Ureter (tissue), 1 donor: ENCODE data around the gene TPCN1. TPM values are rescaled to one million over a fixed set of nuclear protein-coding genes. Genes with fewer than 3 reads are reported as not detected.

Experiments used
- DNase-seq: peaks from one replicate; pipeline ENCODE4 v3.0.0-alpha.2; 2020; ENCODE audit warnings: low spot score
- total RNA-seq: library from RNA; stranded (reverse); gene quantifications from one replicate; pipeline ENCODE4 v1.2.4, GENCODE V29; 2023
- donor health status: DM: yes; HTN: yes; CAD: no.

Gene TPCN1
- 133 TPM for total RNA-seq

DNA sequence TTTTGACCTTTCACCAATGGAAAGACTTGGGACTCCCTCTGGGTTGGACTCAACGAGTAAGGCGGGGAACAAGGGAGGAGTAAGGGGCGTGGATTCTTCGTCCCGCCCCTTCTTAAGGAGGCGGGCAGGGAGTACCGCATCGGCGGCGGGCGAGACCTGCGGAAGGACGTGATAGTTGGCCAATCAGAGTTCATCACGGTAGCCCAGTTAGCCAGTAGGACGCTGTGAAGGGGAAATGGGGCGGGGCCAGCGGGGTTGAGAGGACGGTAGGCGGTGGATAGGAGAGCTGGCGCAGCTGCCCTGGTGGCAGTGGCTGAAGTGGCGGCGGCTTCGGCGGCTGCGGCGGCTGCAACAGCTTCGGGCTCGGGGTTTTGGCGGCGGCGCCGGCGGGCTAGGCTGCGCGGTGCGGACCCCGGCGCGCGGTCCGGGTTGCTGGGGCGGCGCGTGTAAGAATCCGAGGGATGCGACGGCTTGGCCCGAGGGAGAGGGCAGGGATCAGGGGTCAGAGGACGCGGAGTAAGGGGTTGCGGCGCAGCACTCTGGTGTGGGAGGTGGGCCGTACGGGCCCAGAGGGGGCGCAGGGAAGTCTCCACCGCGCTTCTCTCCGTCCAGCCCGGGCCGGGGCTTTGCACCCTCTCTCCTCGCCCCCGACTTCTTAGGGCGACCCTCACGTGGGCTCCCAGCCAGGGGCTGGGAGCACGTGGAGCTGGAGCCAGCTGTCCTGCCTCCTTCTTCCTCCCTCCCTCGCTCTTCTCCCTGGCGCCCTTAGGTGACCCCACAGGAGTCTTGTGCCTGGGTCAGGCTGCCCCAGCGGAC, at the start of gene TPCN1:
TSS of gene TPCN1 (plus strand) at position 284 of the 816 bp plus-strand sequence. CDS start 5,389 bp downstream, outside the sequence.
- DNase-seq: peak; percentile 100

DNA sequence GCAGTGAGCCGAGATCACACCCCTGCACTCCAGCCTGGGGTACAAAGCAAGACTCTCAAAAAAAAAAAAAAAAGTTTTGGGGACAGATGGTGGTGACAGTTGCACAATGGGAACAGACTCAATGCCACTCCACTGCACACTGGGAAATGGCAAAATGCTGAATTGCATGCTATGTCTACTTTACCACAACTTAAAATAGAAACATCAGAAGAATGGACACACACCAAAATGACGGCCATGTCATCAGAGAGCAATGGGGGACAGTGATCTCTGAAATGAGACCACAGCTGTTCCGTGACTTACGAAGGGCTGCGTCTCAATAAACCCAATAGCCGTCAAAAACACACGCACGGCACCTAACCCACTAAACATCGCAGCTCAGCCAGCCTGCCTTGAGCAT, 49.7 kb upstream of the TPCN1 start:
- DNase-seq: no peak

DNA sequence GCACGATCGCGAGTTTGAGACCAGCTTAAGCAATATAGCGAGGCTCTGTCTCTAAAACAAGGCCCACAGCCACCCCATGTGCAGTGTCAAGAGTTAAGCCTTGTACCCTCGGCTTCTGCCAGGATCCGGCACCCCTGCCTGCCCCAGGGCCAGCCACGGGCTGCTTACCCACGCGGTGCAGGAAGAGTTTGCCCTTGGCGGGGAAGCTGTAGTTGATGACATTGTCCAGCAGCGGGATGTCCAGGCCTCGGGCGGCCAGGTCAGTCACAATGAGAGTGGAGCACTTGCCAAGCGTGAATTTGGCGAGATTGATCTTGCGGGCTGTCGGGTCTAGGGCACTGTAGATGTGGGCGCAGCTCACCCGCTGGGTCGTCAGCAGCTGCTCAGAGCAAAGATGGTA, 49.1 kb upstream of the TPCN1 start:
- no peak for DNase-seq

DNA sequence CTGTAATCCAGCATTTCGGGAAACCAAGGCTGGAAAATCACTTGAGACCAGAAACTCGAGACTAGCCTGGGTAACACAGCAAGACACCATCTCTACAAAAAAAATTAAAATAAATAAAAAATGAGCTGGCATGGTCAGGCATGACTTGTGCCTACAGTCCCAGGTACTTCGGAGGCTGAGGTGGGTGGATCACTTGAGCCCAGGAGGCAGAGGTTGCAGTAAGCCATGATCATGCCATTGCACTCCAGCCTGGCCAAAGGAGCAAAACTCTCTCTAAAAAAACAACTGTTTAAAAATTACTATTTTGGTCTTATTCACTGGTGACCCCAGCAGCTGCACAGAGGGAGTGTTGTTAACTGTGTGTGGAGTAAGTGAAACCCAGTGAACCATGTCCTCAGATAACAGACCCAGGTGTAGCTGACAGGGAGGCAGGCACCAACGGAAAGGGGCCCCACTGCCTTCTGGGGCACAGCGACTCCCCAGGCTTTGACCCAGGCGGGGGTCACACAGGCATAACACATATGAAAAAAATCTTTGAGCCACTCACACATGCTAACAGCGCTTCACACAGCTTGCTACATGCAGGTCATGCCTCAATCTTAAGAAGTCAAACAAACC, 48.1 kb upstream of the TPCN1 start:
- no peak for DNase-seq

DNA sequence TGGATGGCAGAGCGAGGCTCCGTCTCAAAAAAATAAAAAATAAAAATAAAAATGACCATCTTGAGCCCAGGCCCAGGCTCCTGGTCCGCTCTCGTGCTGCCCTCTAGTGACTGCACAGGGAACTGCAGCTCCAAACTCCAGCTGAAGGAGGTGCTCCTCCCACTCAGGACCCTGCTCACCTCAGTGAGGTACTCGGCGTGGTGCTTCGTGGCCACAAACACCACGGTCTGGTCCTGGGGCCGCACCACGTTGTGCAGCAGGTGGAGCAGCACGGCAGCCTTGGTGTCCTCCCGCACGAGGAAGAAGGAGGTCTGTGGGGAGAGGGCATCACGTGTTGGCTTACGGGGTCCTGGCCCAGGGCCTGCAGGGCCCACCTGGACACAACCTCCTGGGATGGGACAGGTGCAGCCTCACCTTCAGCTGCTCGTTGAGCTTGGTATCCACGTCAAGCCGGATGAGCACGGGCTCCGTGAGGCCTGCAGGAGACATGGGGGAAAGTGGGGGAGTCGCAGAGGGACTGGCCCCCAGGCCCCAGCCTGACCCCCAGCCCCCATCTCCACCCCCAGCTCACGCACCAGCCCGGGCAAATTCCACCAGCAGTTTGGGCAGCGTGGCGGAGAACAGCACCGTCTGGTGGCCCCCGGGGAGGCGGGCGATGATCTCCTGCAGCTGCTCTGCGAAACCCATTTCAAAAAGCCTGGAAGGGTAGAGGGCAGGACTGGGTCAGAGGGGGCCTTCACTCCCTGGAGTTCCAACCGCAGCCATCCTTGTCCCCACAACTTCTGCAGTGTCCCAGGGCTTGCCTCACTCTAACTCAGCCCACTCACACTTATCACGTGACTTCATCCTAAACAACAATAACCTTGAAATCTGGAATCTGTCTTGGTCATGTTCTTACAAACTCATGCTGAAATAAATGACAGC, 46.5 kb upstream of the TPCN1 start:
- peak; percentile 71 for DNase-seq

DNA sequence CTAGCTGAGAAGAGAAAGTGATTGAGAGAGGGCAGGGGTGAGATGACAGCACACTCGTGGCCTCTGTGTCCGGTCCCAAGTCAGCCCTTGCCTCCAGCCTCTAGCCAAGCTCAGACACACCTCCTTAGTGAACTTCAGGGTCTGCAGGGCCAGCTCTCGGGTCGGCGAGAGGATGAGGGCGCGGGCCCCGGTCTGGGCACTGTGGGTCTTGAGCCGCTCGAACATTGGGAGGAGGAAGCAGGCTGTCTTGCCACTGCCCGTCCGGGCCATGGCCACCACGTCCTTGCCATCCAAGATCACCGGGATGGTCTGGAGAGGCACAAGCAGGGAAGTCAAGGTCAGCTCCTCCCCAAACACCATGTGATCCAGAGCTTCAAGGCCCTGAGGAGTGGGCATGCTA, 42.2 kb upstream of the TPCN1 start:
- DNase-seq: no peak

DNA sequence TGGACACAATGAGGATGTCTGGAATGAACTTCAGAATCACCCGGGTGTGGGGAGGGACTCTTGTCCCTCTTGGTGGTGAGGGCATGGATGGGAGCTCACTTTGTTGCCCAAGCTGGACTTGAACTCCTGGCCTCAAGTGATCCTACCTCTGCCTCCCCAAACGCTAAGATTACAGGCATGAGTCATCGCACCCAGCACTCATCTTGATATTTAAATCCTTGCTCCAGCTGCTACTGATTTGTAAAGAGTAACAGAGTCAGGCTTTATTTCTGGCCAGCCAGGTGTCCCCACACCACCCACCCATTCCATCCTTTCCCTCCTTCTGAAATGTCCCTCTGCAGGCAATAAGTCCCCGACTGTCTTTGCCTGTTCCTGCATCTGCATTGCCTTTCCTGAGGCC, 40.9 kb upstream of the TPCN1 start:
- no peak for DNase-seq

DNA sequence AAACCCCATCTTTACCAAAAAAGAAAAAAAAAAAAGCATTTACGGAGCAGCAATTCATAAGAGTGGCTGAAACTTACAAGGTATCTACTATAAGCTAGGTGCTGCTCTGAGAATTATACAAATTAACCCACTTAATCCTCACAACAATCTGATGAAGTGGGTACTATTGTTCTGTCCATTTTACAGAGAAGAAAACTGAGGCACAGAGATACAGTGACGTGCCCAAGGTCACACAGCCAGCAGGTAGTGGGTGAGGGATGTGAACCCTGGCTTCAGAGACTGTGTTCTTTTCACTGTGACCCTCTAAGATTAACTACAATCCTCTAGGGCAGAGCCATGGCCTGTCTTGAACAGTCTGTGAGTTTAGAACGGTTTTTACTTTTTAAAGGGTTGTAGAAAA, 39.3 kb upstream of the TPCN1 start:
- DNase-seq: no peak

DNA sequence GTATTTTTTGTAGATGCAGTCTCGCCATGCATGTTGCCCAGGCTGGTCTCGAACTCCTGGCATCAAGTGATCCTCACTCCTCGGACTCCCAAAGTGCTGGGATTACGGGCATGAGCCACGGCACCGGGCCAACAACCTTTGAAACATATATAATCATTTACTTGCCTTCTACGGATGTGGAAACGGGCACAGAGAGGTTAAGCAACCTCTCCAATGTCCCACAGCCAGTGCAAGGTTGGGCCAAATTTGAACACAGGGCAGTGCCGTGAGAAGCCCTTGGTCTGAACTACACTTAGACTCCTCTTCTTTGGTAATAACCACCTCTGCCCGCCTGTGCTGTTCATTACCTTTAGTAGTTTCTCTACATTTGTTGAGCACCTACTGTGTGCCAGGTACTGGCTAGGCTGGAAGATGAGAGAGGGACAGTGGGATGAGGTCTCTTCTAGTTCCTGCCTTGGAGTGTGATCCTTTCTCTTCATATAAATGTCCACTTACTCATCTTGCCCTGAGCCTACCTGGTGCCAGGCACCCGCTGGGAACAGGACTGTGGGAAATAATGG, 38.2 kb upstream of the TPCN1 start:
- no peak for DNase-seq

DNA sequence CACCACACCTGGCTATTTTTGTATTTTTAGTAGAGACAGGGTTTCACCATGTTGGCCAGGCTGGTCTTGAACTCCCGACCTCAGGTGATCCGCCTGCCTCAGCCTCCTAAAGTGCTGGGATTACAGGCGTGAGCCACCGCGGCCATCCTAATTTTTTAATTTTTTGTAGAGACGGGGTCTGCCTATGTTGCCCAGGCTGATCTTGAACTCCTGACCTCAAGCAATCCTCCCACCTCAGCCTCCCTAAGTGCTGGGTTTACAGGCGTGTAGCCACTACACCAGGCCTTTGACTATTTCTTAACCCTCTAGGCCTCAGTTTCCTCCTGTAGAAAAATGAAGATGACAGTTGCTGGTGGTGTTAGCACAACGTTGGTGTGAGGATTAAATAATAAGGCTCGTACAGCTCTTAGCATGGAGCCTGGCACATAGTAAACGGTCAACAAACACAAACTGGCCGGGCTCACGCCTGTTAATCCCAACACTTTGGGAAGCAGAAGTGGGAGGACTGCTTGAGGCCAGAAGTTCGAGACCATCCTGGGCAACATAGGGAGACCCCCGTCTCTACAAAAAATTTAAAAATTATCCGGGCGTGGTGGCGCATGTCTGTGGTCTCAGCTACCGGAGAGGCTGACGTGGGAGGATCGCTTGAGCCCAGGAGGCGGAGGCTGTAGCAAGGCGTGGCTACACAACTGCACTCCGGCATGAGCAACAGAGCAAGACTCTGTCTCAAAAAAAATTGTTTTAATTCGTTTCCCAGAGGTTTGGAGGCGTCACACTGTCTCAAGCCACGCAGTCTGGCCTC, 37.0 kb upstream of the TPCN1 start:
- no peak for DNase-seq

DNA sequence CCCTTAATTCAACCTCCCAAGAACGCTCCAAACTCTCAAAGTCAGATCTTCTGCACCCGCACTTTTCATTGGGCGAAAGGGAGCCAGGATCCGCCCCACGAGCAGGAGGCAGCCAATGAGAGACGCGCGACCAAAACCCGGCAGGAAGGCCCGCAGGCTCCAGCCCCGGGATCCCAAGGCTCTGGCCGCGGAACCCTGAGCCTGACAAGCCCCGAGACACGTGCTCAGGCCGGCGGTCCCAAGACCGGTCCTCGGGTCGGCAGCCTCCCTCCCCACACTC, 36.4 kb upstream of the TPCN1 start:
- peak; percentile 91 for DNase-seq

DNA sequence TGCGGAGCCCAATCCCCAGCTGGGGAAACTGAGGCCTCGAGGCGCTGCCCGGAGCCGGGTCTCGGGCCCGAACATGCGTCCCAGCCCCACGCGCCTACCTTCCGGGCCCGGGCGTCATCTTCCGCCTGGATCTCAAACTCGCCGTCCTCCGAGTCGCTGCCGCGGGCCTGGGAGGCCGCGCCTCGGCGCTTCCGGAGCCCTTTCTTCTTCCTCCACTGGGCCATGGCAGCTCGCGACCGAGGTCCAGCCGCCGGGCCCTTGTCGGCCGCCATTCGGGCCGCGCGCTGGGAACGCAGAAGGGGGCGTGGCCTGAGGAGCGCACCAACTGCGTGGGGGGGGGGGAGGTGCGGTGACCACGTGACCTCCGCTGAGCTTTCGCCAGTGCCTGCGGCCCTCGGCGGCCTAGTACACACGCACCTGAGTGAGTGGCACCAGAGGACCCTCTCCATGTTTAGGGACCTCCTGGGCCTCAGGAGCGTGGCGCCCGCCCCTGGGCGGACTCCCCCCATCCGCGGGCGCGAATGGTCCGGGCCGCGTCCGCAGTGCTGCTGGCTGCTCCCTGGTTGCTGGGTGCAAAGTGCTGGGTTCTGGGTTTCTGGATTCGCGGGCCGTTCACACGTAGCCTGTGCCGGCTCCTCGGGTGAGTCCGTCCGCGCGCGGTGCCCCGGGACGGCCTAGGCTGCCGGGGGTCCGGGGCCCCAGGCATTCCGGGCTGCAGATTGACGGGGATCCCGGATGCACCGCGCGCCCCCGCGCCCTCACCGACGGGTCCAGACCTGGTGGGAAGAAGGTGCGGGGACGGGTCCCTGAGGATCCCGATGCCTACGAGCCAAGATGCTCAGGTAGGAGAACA, 35.9 kb upstream of the TPCN1 start, which contains the start of the genes DDX54 and RITA1:
TSS of gene DDX54 (minus strand) at position 299 of the 853 bp plus-strand sequence. CDS start at position 272, 27 bp downstream.
TSS of gene RITA1 (plus strand) at position 542 of the 853 bp plus-strand sequence. CDS start 1,026 bp downstream, outside the sequence.
- peak; percentile 87 for DNase-seq

DNA sequence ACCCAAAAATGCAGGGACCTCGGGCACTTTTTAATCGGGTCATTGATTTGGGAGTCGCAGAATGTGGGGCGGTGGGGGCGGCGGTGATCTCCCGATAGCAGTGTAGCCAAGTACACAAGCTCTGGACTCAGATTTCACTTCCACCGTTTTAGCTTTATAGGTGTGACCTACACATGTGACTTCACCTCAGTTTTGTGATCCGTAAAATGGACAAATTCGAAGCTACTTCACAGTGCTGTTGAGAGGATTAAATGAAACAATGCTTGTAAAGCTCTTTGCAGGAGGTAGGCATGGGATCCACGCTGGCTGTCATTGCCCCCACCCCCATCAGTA, 35.3 kb upstream of the TPCN1 start:
- DNase-seq: no peak

DNA sequence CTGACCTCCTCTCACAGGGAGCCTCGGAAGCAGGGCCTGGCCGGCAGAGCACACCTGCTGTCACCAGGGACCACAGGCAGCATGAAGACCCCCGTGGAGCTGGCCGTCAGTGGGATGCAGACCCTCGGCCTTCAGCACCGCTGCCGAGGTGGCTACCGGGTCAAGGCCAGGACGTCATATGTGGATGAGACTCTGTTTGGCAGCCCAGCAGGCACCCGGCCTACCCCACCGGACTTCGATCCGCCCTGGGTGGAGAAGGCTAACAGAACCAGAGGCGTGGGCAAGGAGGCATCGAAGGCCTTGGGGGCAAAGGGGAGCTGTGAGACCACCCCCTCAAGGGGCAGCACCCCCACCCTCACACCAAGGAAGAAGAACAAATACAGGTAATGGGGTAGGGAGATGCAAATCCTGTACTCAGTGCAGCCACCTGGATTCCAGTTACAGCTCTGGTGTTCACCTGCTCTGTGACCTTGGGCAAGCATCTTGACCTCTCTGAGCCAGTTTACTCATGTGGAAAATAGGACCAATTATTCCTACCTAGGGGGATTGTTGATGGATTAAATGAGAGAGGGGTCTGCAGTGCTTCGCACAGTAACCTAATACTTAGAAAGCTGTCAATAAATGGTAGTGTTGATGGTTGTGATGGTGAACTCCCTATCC, 34.5 kb upstream of the TPCN1 start:
- DNase-seq: no peak

DNA sequence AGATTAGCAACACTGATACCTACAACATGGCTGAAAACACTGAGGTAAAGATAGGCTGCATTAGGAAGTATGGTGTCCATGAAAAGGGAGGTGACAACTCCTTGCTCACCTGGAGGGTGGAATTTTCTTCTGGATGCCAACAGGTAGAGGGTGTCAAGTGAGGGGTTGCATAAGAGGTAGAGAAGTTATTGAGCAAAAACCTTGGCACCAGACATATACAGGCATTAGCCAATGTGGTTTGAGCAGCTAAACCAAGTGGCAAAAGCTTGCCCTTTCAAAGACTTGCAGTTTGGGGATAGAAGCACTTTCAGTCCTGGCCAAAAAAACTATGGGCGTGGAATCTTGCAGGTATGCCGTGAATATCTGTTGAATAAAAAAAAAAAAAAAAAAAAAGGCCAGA, 31.9 kb upstream of the TPCN1 start:
- DNase-seq: no peak

DNA sequence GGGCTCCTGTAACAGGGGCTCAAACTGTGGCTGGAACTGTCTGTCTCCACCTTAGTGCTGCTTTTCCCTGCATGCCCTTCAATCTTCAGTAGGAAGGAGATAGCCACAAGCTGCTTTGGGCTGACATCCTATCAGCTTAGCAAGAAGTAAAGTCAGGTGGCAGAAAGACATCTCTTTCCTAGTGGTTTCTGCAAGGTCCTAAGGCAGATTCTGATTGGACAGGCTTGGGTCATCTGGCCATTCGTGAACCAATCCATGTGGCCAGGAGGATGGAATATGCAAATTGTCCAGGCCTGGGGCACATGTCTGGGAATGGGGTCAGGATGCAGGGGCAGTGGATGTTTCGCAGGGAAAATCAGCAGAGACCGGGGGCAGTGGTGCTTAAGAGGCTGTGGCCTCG, 30.5 kb upstream of the TPCN1 start:
- no peak for DNase-seq

DNA sequence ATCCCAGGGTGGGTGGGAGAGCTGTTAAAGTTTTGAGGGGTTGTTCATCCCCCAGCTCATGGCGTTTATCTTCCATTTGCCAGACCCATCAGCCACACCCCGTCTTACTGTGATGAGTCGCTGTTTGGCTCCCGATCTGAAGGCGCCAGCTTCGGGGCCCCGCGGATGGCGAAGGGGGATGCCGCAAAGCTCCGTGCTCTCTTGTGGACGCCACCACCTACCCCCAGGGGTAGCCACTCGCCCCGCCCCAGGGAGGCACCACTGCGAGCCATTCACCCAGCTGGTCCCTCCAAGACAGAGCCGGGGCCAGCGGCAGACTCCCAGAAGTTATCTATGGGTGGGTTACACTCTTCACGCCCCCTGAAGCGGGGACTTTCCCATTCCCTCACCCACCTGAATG, 30.0 kb upstream of the TPCN1 start:
- DNase-seq: no peak

DNA sequence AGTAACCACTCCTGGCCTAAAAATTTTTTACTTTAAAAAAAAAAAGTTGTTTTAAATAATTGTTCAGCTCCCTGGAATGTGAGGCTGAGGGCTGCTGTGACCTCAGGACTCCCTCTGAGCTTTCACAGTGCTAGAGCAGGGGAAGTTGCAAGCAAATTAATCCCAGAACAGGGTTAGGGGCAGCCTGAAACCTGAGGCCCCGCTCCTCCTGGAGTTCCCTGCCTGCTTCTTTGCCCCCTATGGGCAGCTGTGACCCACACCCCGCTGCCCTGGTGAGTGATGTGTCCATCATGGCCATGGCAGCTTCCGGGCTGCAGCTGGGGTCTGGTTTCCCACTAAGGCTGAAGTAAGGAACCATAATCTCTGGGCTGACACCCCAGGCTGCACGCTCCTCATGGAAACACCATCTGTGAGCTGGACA, 26.3 kb upstream of the TPCN1 start:
- no peak for DNase-seq

DNA sequence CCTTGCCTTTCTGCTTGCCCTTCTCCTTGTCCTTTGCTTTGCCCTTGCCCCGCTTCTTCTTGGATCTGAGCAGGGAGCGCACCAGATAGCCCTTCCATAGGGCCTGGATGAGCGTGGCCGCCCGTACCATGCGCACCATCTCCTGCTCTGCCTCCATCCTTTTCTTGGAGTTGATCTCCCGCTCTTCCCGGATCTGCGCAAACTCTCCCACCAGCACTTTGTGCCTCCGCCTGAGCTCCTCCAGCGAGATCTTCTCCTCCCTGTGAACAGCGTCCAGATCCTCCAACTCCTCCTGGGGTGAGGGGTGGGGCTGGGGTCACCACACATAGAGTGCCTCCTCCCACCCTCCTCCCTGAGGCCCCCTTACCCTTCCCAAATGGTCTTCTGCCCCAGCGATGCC, 25.7 kb upstream of the TPCN1 start:
- no peak for DNase-seq

DNA sequence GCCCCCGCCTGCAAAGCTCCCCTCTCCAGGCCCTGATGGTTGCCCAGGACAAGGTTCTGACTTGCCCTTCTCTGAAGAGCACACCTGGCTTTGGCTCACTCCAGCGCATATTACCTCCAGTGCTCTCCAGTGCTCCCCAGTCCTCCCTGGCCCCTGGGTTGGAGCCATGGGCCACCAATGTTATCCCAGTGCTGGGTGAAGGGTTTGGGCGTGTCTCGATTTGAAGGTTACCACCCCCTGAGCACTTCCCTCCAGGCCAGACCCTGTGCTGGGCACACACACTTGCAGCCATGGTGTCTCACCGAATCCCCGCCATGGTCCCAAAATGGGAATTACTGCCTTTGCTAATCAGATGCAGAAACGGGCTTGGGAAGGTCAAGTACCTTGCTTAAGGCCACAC, 24.7 kb upstream of the TPCN1 start:
- DNase-seq: no peak
